Measurements from ENCODE around the gene PXYLP1. TPM values are rescaled to one million over a fixed set of nuclear protein-coding genes. Genes with fewer than 3 reads are reported as not detected.

Gene PXYLP1
- total RNA-seq, 2 donors from 2014 or later, result 37.7 to 53.6 TPM

GRCh38 chr3:141268791-141269190 is 37.2 kb downstream of the PXYLP1 start:
- TF ChIP-seq, protein P1, sequence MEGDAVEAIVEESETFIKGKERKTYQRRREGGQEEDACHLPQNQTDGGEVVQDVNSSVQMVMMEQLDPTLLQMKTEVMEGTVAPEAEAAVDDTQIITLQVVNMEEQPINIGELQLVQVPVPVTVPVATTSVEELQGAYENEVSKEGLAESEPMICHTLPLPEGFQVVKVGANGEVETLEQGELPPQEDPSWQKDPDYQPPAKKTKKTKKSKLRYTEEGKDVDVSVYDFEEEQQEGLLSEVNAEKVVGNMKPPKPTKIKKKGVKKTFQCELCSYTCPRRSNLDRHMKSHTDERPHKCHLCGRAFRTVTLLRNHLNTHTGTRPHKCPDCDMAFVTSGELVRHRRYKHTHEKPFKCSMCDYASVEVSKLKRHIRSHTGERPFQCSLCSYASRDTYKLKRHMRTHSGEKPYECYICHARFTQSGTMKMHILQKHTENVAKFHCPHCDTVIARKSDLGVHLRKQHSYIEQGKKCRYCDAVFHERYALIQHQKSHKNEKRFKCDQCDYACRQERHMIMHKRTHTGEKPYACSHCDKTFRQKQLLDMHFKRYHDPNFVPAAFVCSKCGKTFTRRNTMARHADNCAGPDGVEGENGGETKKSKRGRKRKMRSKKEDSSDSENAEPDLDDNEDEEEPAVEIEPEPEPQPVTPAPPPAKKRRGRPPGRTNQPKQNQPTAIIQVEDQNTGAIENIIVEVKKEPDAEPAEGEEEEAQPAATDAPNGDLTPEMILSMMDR (conservative IDR thresholded peaks at IDR 0.05), result no peak
- WGBS, 2 experiments (ENCODE audit: insufficient coverage in 1 of 2, insufficient read length in 1 of 2), result 89 to 92% methylated on average over 3 to 4 of the region's 4 CpGs
- no peaks in the 10 kb centered on the region for H3K9me3 Mint-ChIP-seq
- no peaks in the 10 kb centered on the region for H3K4me1 Mint-ChIP-seq
- no peak for DNase-seq
- no peak overlapping the region for H3K4me3 Mint-ChIP-seq
- Histone ChIP-seq H3K36me3 (ENCODE audit: control insufficient read depth, insufficient read depth, low read length) (peaks cover under 1% of the 10 kb centered on the region), H3K9ac (ENCODE audit: extremely low read depth, low read length, poor library complexity, severe bottlenecking) (no peak overlapping the region), H3K4me3 (ENCODE audit: low read length) (no peak overlapping the region), H3K27ac (ENCODE audit: low read depth, low read length) (no peak overlapping the region), H3K4me1 (ENCODE audit: control insufficient read depth, insufficient read depth, low read length) (no peaks in the 10 kb centered on the region), H3K27me3 (ENCODE audit: control insufficient read depth, insufficient read depth, low read length, poor library complexity, severe bottlenecking) (no peaks in the 10 kb centered on the region), H3K9me3 (ENCODE audit: control insufficient read depth, low read length) (no peaks in the 10 kb centered on the region)
- H3K27ac Mint-ChIP-seq, result no peak overlapping the region
- H3K36me3 Mint-ChIP-seq (ENCODE audit: low read depth), result peaks cover 14% of the 10 kb centered on the region
- H3K27me3 Mint-ChIP-seq (ENCODE audit: insufficient read depth), result no peaks in the 10 kb centered on the region

DNA sequence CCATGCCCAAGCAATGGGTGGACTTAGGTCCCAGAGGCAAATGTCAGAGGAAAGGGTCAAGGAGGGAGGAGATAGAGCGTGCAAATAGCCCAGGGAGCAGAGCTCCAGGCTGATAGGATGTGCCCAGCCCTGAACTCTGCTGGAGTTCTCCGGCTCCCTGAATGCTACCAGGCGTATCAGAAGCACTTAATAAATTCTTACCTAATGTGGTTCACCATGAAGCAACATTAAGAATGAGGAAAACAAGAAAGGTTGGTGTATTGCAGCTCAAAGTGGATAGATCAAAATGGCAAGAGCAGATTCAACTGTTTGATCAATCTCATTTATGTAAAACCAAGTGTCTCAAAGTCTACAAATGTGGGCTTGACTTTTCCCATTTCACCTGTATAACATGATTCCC is 38.3 kb downstream of the PXYLP1 start:
- Mint-ChIP-seq H3K4me1 (no peaks in the 10 kb centered on the region), H3K27ac (no peak overlapping the region), H3K27me3 (ENCODE audit: insufficient read depth) (no peaks in the 10 kb centered on the region), H3K9me3 (no peaks in the 10 kb centered on the region), H3K36me3 (ENCODE audit: low read depth) (peaks cover 10% of the 10 kb centered on the region), H3K4me3 (no peak overlapping the region)
- no peak overlapping the region for H3K4me3 ChIP-seq (ENCODE audit: low read length)
- H3K27me3 ChIP-seq (ENCODE audit: control insufficient read depth, insufficient read depth, low read length, poor library complexity, severe bottlenecking), result no peaks in the 10 kb centered on the region
- WGBS, 2 experiments (ENCODE audit: insufficient coverage in 1 of 2, insufficient read length in 1 of 2), result 94 to 100% methylated on average over 1 to 3 of the region's 3 CpGs
- H3K36me3 ChIP-seq (ENCODE audit: control insufficient read depth, insufficient read depth, low read length), result peaks cover 4% of the 10 kb centered on the region
- no peak overlapping the region for H3K27ac ChIP-seq (ENCODE audit: low read depth, low read length)
- no peak for DNase-seq
- TF ChIP-seq, protein P1 (conservative IDR thresholded peaks at IDR 0.05), result no peak
- no peaks in the 10 kb centered on the region for H3K9me3 ChIP-seq (ENCODE audit: control insufficient read depth, low read length)
- no peaks in the 10 kb centered on the region for H3K4me1 ChIP-seq (ENCODE audit: control insufficient read depth, insufficient read depth, low read length)
- H3K9ac ChIP-seq (ENCODE audit: extremely low read depth, low read length, poor library complexity, severe bottlenecking), result no peak overlapping the region

GRCh38 chr3:141271279-141272030 is 39.8 kb downstream of the PXYLP1 start:
- no peak overlapping the region for H3K27ac Mint-ChIP-seq
- H3K36me3 Mint-ChIP-seq (ENCODE audit: low read depth), result peaks cover 6% of the 10 kb centered on the region
- Histone ChIP-seq H3K4me1 (ENCODE audit: control insufficient read depth, insufficient read depth, low read length) (no peaks in the 10 kb centered on the region), H3K9ac (ENCODE audit: extremely low read depth, low read length, poor library complexity, severe bottlenecking) (no peak overlapping the region), H3K27ac (ENCODE audit: low read depth, low read length) (no peak overlapping the region), H3K4me3 (ENCODE audit: low read length) (no peak overlapping the region), H3K27me3 (ENCODE audit: control insufficient read depth, insufficient read depth, low read length, poor library complexity, severe bottlenecking) (no peaks in the 10 kb centered on the region), H3K9me3 (ENCODE audit: control insufficient read depth, low read length) (no peaks in the 10 kb centered on the region), H3K36me3 (ENCODE audit: control insufficient read depth, insufficient read depth, low read length) (peaks cover 4% of the 10 kb centered on the region)
- TF ChIP-seq, protein P1 (conservative IDR thresholded peaks at IDR 0.05), result no peak
- DNase-seq, result no peak
- no peaks in the 10 kb centered on the region for H3K4me1 Mint-ChIP-seq
- H3K27me3 Mint-ChIP-seq (ENCODE audit: insufficient read depth), result no peaks in the 10 kb centered on the region
- H3K9me3 Mint-ChIP-seq, result no peaks in the 10 kb centered on the region
- H3K4me3 Mint-ChIP-seq, result no peak overlapping the region
- 82 to 96% methylated on average over 2 to 4 of the region's 4 CpGs for WGBS, 2 experiments (ENCODE audit: insufficient coverage in 1 of 2, insufficient read length in 1 of 2)

Measured in endodermal cell (in vitro differentiated cells).